Peyer's patch (tissue), 4 donors: Measurements from ENCODE around the gene ZNF483.

Experiments
- POLR2A ChIP-seq, 2 donors: fragments of 450-650 bp; IDR thresholded peaks; one replicate each; pipeline ENCODE4 v1.5.1; 2017; ENCODE audit warnings: antibody characterized with exemption in 2 of 2, mild to moderate bottlenecking in 2 of 2, moderate library complexity in 2 of 2
- TF ChIP-seq, protein P1 (sequence below), 6 experiments: fragments of 450-650 bp in 4 of 6; fragments of 200-600 bp in 2 of 6; sonication (generic) in 1 of 6; IDR thresholded peaks; one replicate each; pipeline ENCODE4 v1.5.1; 2017 to 2019; ENCODE audit warnings: antibody characterized with exemption in 6 of 6, mild to moderate bottlenecking in 3 of 6, moderate library complexity in 1 of 6

DNA sequence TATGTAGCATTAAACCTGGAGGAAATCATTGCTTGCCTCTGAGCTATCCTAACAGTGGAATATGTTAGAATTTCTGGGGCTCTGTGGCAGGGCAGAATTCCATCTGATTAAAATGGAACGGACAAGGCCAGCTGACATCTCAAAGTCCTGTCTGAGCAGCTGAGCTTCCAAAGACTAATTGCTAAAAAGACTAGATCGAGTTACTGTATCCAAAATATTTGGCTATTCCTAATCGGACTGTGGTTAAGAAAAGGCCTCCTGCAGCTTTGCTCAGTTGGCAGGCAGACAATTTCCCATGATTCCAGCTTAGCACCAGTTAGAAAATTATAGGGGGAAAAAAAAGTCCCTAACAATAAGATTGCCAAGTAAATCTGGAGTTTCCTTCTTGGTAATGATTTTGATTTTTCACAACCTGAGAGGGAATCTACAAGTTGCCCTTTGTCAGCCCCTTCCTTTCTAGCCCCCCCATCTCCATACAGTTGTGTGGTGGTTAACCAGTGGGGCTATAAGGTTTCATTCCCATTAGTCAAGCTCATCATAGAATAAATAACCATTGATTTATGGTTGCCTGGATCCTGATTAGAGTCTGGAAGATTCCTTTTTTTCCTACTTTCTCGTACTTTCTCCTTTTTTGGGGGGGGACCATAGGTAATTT is 48.1 kb downstream of the ZNF483 start:
- TF ChIP-seq, protein P1, sequence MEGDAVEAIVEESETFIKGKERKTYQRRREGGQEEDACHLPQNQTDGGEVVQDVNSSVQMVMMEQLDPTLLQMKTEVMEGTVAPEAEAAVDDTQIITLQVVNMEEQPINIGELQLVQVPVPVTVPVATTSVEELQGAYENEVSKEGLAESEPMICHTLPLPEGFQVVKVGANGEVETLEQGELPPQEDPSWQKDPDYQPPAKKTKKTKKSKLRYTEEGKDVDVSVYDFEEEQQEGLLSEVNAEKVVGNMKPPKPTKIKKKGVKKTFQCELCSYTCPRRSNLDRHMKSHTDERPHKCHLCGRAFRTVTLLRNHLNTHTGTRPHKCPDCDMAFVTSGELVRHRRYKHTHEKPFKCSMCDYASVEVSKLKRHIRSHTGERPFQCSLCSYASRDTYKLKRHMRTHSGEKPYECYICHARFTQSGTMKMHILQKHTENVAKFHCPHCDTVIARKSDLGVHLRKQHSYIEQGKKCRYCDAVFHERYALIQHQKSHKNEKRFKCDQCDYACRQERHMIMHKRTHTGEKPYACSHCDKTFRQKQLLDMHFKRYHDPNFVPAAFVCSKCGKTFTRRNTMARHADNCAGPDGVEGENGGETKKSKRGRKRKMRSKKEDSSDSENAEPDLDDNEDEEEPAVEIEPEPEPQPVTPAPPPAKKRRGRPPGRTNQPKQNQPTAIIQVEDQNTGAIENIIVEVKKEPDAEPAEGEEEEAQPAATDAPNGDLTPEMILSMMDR (IDR thresholded peaks at IDR 0.05) = no peak
- TF ChIP-seq POLR2A (IDR thresholded peaks at IDR 0.05) = no peak
